Measurements from ENCODE around the gene GALNT8.
"Not testable (repeated sequence)": the region's sequence is repeated elsewhere in the genome, so short reads cannot be mapped to it uniquely, and the experiment has no call there.

The GALNT8 gene

DNA sequence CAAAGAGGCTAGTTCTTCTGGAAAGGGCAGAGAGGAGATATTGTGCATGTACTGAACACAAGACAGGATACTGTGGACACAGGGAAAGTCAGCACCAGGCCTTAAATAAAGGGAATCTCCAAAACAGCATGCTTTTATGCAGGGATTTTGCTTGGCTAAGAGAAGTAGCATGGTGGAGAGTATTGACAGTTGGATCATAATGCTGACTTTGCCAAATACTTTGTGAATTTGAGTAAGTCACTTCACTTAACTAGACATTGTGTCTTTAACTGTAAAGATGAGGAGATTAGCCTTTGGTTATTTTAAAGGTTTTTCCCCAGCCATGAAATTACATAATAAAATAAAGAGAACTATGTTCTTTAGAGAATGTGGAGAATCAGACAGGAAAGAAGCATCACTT, 24.5 kb downstream of the GALNT8 start:
- no peak for DNase-seq

DNA sequence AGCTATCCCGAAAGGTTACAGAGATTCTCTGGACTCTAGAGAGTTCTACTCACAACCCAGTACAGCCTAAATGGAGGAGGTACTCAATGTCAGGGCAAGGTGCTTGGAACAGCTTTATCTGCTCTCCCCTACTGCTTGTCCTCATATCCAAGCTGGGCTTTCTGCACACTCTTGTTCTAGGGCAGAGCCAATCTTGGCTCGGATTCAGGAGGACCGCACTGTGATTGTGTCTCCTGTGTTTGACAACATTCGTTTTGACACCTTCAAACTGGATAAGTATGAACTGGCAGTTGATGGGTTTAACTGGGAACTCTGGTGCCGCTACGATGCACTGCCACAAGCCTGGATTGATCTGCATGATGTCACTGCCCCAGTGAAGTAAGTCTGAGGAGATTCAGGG, 25.0 kb downstream of the GALNT8 start:
- no peak for DNase-seq

DNA sequence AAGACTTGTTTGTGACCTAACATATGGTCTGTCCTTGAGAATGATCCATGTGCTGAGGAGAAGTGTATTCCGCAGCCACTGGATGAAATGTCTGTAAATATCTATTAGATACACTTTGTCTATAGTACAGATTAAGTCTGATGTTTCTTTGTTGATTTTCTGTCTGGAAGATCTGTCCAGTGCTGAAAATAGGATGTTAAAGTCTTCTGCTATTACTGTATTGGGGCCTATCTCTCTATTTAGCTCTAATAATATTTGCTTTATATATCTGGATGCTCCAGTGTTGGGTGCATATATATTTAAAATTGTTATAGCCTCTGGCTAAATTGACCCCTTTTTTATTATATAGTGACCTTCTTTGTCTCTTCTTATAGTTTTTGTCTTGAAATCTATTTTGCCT, 31.5 kb downstream of the GALNT8 start:
- DNase-seq, result not testable (repeated sequence)

DNA sequence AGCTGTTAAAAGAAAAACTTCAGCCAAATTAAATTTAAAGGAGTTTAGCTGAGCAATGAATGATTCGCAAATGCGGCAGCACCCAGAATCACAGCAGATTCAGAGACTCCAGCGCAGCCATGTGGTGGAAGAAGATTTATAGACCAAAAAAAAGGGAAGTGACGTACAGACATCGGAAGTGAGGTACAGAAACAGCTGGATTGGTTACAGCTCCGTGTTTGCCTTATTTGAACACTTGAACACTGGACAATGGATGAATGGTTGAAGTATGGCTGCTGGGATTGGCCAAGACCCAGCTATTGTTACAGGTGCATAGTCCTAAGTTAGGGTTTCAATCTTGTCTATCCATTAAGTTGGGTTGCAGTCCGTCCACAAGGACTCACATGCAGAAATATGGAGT, 42.6 kb downstream of the GALNT8 start:
- peak; percentile 14 to 47 for DNase-seq

DNA sequence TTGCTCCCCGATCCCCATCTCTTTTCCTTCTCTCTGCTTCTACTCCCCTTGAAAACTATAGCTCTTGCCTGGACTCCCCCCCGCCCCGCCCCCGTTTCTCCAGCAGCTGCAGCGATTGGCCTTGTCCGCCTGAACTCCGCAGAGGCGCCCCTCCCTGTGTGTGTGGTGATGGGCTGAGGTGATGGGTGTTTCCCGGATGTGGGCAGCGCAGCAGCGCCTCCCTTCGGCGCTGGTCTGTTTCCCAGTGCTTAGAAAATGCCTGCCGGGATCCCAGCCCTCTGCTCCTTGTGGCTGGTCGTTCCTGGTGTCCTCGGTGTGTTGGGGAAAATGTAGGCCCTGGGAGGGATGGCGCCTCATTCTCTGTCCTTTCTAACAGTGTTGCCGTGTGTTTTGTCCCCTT, 43.3 kb downstream of the GALNT8 start:
- peak; percentile 54 to 83 for DNase-seq

DNA sequence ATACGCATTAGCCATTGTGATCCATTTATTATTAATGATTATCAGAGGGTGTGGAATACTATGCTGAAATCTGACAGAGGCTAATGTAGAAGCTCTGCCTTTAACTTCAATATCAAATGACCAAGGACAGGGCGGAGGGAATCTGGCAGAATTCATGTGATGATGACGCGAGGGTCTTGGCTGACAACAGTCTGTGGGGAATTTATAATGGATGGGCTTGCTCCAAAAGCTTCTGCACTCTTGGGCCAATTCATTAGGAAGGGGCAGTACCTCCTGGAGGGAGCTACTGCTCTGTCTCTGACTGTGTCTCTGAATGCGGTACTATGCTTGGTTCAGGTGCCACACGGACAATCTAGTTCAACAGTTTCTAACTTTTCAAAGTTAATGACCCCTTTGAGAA, 46.2 kb downstream of the GALNT8 start:
- no peak for DNase-seq

DNA sequence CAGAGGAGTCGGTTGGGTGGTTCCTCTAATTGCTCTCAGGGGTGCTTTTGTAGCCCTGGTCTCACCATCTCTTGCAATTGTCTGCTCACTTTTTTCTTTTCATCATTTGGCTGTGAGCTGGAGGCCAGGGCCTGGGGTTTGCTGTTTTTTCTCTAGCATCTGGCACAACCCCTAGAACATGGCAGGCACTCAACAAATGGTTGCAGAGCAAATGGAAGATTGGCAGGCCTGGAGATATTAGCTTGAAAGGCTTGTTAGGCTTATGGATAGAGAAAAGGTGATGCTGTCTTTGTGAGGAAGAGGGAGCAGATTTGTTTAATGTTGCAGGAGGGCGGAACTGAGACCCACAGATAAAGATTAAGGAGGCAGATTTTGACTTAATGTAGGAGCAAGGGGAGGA, 47.0 kb downstream of the GALNT8 start:
- no peak for DNase-seq

DNA sequence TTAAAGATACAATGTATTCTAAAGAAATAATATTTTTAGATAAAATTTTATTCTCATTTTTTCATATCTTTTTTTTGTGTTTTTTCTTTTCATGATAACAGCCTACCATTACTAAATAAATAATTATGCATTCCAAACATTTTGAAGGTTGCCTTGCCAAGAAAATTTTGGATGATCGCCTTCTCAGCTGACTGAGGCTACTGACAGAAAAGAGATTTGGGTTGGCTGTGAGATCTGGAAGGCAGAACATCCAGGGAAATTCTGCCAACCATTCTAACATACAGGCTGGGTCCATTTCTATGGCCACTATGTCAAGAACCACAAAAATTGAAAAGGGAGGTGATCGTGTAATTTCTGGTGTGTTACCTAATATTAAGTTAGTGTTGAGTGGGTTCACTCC, 48.1 kb downstream of the GALNT8 start:
- DNase-seq, result no peak

DNA sequence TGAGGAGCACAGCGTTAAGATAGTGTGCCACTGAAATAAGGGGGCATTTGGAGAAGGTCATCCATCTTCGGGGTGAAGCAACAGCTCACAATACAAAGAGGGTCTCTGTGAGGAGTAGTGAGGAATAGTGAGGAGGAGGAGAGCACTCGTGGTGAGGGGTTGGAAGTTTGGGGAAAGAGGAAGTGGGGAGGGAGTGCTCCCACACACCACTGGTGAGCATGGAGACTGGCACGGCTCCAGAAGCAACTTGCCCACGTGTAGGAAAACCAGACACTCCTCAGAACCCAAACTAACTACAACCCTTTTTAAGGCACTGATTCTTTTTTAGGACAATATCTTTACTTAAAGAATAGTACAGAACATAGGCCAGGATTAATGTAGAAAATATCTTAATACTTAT, 48.9 kb downstream of the GALNT8 start:
- DNase-seq, result no peak

DNA sequence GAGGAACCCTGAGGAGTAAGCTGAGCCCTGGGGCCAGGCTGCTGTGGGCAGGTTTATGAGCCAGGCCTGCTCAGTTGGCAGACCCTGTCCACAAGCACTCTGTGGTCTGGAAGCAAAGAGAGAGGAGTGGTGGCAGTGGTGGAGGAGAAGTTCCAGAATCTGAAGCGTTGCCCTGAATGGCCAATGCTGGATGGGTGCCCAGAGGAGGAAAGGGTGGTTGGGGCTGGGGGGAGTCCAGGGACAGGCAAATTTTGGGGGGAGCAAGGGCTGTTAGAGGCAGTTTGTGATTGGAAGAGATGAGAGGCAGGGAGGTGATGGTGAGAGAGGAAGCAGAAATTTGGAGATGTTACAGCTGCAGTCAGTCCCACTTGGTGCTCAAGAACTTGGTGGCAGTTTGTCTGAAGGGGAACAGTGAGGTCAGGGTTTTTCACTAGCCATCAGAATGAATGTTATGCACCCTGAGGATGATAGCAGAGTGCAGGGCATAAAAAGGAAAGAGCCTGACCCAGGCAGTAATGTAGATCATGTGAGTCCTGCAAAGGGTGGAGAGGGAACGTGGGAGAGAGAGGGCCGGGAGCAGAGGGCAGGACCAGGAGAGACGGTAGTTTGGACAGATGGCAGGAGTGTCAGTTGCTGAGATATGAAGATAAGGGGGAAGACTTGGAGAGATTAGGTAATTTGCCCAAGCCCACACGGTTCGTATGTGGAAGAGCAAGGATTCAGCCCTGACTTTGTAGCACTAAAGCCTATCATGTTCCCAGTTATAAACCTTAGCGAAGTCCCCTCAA, 51.2 kb downstream of the GALNT8 start:
- DNase-seq, result no peak

DNA sequence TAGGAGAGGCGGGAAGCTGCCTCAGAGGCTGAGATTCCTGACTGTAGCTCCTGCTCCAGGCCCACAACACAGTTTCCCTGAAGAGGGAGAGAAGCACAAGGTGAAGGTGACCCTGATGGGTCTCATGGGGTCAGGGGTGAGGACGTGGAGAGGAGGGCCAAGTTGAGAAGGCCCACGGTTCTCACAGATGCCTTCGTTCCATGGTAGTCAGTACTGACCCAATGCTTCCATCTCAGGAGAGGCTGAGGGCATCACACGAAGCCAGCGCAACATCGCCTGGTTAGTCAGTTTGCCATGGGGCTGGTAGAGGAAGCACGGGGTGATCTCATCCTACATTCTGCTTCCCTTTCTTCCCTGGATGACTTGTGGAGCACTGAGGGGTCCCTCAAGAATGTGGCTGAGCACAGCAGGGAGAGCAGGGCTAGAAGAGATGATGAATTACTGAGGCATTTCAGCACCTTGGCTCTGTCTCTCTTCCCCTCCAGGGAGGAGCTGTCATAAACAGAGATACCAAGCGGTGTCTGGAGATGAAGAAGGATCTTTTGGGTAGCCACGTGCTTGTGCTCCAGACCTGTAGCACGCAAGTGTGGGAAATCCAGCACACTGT, 51.9 kb downstream of the GALNT8 start:
- no peak for DNase-seq

DNA sequence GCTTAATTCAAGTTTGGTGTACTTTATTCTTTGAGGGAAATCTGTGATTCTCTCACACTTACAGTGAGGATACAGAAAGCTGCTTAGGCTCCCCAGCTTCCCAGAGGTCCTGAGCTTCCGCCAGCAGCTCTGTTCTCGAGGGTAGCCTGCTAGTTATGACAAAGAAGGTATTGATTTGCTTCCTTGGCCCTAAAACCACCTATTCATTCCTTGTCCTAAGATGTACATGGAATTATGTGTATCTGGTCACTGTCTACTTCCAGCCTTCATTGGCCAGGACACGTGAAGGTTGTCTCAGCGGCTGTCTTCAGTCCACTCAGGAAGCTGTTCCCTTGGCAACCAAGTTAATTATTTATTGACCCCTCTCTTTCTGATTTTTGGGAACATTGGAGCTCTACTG, 55.7 kb downstream of the GALNT8 start:
- no peak for DNase-seq

DNA sequence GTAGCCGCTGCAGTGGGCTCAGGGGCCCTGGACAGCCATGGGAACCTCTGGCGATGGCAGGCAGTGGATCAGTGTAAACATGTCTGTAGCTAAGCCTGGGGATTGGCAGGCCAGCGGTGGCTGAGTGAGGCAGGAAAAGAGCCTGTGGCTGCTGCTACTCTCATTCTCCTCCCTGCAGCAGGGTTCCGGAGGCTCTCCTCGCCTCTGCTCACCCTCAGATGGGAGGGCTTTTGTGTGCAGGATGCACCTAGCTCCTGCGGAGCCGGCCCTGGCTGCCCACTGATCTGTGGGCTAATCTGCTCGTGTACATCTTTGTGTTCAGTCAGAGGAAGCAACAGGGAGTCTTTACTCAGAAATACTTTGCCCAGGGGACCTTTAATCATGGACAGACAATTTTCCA, 59.5 kb downstream of the GALNT8 start:
- no peak for DNase-seq

DNA sequence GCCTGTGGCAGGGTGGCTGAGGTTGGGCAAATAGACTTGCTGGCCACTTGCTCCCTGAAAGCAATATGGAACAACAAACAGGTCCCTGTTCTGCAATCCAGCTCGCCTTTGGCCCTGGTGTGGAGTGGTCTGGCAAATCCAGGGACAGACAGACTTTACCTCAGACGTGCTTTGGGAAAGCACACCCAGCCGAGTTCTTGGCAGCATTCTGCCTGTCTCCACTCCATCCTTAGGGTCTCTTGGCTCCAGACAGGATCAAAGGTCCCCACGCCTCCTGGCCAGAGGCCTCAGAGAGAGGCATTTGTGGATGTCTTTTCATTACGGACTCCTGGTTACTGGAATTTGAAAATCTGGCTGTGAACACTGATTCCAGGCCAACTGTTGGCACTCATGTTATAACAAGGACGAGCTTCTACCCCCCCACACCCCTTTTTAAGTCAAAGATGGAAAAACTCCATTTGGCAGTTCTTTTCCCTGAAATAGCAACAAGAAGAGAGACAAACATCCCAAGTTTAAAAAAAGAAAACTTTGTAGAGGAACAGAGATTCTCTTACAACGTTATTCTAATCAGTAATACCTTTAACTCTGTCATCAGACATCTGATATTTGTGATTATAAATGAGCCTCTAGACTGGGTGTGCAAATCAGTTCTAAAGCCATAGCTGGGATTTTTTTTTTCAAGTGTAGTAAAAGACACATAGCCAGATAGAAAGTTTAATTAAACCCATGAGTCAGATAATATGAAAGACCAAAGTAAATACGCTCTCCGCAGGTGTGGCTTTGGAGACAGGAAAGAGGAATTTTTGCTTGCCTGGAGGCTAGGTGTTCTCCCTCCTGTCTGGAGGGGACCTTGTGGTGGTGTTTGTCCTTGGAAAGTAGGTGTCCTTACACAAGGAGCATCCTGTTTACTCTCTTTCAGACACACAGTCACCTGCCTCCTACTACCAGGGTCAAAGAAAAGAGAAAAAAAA, 60.7 kb downstream of the GALNT8 start:
- no peak for DNase-seq

DNA sequence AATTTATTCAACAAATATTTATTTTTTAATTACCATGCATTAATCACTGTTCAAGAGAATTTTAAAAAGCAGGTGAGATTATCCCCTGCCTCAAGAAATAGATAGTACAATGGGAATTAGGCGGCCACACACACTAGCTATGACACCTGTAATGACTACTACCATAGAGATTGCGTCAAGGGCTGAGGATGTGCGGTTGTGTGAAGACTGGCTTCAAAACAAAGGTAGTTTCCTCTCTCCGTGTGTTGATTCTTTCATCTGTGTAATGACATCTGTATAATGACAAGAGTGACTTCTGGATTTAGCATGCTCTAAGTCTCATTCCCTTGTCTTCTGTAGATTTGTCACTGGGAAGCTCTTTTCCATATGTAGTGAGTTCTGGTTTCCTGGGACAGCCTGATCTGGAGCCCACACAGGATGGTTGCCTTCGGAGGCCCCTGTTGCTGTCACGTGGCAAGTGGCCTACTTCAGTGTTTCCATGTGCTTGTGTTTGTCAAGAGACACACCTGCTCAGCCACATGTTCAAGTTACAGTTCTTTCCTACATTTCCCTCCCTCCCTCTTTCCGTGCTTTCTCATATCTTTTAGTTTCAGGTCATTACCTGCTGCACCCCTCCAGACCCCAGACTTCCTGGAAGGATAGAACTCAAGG, 64.3 kb downstream of the GALNT8 start:
- no peak for DNase-seq

DNA sequence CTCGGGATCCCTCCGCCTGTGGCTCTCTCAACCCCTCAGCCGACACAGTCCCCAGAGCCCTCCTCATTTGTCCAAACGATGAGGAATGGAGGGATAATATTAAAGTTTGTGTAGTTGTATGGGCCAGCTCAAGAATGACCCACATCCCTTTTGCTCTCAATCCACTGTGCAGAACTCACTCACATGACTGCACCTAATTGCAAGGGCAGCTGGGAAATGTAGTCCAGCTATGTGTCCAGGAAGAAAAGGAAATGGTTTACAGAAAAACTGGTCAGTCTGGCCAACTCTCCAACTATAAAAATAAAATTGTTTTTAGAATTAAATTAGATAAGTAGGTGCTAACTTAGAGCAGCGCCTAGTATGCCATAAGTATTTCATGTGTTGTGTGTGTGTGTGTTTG, 66.6 kb downstream of the GALNT8 start:
- DNase-seq, result no peak

DNA sequence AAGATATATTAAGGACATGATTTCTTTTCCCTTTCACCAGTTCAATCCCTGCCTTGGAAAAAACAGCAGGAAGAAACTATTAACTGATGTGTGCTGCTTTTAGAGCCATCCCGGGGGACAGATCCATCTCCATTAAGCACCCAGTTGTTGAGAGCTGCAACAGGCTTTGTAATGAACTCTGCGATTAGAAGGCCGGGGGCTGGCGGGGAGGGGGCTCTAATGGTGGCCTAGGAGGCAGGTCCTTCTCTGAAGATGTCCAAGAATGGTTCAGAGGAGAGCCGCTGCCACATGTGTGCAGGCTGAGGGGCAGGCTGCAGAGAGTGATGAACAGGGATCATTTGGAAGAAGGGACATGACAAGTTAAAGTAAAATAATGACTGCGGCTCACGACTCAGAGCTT, 67.8 kb downstream of the GALNT8 start:
- no peak for DNase-seq

DNA sequence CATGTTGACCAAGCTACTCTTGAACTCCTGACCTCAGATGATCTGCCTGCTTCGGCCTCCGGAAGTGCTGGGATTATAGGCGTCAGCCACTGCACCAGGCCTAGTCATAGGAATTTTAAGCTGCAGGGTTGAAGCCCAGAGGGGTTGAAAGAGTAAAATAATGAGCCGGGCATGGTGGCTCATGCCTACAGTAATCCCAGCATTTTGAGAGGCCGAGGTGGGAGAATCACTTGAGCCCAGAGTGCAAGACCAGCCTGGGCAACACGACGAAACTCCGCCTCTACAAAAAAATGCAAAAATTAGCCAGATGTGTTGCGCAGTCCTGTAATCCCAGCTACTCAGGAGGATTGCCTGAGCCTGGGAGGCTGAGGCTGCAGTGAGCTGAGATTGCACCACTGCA, 69.6 kb downstream of the GALNT8 start:
- no peak for DNase-seq

DNA sequence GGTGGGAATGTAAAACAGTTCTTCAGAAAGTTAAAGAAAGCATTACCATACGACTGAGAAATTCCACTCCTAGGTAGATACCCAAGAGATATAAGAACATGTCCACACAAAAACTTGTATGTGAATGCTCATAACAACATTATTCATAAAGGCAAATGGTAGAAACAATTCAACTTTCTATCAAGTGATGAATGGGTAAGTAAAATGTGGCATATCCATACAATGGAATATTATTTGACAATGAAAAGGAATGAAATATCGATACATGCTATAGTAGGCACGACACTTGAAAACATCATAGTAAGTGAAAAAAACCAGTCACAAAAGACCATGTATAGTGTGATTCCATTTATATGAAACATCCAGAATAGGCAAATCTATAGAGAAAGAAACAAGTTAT, 71.3 kb downstream of the GALNT8 start:
- no peak for DNase-seq

DNA sequence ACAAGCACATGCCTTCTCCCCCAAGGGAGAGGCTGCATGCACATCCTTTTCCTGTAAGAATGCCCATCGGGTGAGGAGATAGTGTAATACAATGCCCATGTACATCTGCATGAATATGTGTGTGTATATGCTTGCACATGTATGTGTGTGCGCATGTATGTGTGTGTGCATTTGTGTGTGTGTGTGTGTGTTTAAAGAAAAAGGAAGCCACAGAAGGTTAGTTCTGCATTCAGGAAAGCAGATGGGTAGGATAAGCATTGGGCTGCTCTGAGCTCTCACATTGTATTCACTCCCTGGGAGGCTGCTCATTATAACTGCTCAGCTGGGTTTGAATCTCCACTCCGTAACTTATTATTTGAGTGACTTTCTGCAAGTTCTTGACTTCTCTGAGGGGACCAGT, 74.3 kb downstream of the GALNT8 start:
- no peak for DNase-seq

DNA sequence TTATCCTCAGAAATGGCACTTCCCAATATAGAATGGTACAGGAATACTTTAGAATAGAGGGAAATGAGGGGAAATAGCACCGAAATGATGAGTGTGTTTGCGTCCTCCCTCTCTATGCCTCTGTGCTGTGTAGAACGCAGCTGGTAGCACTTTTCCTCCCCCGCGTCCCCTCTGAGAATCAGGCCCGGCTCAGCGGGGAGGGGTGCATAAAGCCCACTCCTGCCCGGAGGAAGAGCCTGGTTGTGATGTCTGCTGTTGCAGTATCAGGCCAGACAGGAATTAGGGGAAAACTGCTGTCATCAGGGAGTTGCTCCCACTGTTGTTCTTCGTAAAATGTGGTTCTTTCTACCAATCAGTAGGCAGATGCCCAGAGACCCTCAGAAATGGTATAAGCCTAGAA, 76.0 kb downstream of the GALNT8 start:
- no peak for DNase-seq

DNA sequence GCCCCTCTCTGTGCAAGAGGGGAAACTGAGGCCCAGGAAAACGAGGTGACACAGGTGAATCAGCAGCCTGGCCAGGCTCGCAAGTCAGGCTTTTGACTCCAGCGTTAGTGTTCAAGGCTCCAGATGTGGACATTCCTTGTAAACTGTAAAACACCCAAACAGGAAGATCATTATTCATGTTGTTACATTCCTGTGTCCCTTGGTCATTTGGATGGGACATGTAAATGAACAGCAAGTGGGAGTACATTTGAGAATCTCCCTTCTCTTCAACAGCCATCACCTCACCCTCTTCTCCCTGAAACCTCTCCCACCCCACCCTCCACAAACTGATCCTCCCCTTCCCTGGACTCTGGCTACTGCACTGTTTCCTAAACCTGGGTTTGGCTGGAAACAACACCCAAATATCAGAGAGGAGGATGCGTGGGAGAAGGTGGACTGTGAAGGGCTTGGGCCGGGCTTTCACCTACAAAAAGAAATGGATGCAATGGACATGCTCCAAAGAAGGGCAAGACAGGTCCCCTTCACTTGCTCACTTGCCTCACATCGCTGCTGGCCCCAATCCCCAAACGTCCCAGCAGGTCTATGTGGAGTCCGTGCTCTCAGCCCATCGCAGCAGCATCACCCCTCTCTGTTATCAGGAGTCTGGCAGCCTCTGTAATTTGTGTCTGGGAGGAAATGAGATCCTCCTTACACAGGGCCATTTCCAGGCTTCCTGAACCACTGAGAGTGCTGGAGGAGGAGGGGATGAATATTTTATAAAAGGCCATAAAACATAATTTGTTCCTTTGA, 76.7 kb downstream of the GALNT8 start:
- no peak for DNase-seq
